Omental fat pad (tissue), 4 donors: ENCODE data around the gene CCDC71. TPM values are rescaled to one million over a fixed set of nuclear protein-coding genes. Genes with fewer than 3 reads are reported as not detected.

Source experiments
- ATAC-seq: fragments of 150-250 bp; one replicate; pipeline ENCODE4 v1.9.1; 2016; ENCODE audit warnings: mild to moderate bottlenecking, moderate library complexity; ENCODE audit not compliant: low FRiP score
- DNase-seq: peaks from one replicate; pipeline ENCODE4 v3.0.0-alpha.2; 2019; ENCODE audit warnings: low spot score
- total RNA-seq, 4 donors: library from RNA; depleted of rRNA; stranded (reverse); fragments of >200 nt; gene quantifications; one replicate each; pipeline ENCODE4 v1.1.0, GENCODE V29; 2016
- TF ChIP-seq, protein P1 (sequence below), 3 donors: fragments of 450-650 bp; IDR thresholded peaks; one replicate each; pipeline ENCODE4 v1.5.1; 2016 to 2017; ENCODE audit warnings: antibody characterized with exemption in 3 of 3, mild to moderate bottlenecking in 3 of 3, moderate library complexity in 2 of 3

CCDC71 gene
- total RNA-seq, 4 donors from 2014 or later = 20.7 to 29.9 (median 26.8) TPM

DNA sequence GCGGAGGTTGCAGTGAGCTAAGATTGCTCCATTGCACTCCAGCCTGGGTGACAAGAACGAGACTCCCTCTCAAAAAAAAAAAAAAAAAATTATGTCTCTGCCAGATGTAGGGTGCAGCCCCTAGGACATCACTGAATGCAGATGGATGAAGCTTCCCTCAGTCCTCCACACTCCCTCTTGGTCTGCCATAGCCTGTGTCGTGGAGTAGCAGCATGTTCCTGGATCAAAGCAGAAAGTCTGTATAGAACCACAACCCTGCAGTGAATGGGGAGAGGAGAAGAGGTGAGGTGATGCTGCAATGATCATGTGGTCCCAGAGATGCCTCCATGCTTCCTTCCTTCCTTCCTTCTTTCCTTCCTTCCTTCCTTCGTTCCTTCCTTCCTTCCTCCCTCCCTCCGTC is 18.0 kb downstream of the CCDC71 start:
- no peak for ATAC-seq
- TF ChIP-seq, protein P1, sequence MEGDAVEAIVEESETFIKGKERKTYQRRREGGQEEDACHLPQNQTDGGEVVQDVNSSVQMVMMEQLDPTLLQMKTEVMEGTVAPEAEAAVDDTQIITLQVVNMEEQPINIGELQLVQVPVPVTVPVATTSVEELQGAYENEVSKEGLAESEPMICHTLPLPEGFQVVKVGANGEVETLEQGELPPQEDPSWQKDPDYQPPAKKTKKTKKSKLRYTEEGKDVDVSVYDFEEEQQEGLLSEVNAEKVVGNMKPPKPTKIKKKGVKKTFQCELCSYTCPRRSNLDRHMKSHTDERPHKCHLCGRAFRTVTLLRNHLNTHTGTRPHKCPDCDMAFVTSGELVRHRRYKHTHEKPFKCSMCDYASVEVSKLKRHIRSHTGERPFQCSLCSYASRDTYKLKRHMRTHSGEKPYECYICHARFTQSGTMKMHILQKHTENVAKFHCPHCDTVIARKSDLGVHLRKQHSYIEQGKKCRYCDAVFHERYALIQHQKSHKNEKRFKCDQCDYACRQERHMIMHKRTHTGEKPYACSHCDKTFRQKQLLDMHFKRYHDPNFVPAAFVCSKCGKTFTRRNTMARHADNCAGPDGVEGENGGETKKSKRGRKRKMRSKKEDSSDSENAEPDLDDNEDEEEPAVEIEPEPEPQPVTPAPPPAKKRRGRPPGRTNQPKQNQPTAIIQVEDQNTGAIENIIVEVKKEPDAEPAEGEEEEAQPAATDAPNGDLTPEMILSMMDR (IDR thresholded peaks at IDR 0.05) = no peak
- DNase-seq = no peak

DNA sequence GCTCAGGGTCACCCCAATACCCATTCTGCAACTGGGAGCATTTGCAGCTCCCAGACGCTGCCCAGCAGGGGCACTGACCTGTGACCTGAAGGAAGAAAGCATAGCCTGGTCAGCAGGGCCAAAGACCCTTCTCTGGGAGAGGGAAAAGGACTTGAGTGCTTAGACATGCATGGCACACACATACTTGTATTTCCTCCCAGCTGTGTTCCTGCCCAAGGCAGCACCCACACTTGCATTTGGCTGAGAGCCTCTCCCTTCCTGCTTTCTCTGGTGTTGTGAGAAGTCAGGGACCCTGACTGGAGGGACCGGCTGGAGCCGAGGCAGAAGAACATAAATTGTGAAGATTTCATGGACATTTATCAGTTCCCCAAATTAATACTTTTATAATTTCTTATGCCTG is 26.1 kb downstream of the CCDC71 start:
- TF ChIP-seq, protein P1 (IDR thresholded peaks at IDR 0.05) = no peak

DNA sequence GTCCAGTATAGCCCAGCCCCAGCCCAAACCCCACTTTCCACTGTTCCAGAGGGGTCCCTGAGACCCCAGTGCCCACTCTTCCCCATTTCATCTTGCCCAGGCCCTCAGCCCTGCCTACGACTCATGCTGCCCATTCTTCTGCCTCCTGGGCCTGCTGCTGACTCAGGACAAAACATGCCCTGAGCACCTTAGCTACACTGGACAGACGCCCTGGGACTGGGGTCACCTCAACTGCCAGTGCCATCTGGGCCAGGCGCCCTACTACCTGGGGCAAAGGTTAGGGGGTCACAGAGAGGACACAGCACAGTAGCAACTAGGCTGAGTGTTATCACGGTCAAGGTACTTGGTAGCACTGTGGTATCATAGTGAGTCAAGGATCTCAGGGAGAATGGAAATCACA is 30.6 kb downstream of the CCDC71 start:
- ATAC-seq = no peak
- DNase-seq = no peak
- TF ChIP-seq, protein P1 (IDR thresholded peaks at IDR 0.05) = no peak

More for the DNA sequence above, 26.1 kb downstream of the CCDC71 start:
- no peak for ATAC-seq
- no peak for DNase-seq

DNA sequence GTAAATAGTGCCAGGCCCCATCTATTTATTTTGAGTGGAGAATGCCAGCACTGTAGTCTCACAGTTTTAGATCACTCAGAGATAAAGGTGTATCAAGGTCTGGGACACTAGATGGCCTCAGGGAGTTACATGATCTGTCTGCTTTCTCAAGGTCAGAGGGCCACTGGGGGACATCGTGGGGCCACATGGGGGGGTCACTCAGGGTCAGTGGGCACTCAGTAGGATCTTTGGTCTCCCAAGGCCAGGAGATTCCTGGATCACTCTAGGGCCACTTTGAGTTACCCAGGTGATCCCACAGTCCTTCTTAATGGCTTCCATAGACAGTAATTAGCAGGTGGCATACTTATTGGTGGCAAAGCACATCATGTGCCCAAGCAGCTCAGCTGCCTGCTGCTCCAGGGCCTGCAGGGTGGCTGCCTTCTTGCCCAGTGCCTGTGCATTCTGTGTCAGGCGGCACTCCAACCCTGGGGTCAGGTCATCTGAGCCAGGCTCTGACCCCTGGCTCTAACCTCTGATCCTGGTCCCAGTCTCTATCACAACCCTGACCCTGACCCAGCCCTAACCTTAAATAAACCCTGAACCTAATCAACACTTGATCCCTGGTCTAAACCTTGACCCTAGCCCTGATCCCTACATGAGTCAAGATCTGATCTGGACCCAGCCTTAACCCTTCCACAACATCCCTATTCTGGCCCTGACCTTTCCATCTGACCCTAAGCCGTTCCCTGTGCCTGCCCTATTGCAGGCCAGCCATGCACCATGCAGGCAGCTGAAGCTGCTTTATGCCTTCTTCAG is 31.5 kb downstream of the CCDC71 start:
- DNase-seq = no peak
- no peak for ATAC-seq
- TF ChIP-seq, protein P1 (IDR thresholded peaks at IDR 0.05) = no peak

DNA sequence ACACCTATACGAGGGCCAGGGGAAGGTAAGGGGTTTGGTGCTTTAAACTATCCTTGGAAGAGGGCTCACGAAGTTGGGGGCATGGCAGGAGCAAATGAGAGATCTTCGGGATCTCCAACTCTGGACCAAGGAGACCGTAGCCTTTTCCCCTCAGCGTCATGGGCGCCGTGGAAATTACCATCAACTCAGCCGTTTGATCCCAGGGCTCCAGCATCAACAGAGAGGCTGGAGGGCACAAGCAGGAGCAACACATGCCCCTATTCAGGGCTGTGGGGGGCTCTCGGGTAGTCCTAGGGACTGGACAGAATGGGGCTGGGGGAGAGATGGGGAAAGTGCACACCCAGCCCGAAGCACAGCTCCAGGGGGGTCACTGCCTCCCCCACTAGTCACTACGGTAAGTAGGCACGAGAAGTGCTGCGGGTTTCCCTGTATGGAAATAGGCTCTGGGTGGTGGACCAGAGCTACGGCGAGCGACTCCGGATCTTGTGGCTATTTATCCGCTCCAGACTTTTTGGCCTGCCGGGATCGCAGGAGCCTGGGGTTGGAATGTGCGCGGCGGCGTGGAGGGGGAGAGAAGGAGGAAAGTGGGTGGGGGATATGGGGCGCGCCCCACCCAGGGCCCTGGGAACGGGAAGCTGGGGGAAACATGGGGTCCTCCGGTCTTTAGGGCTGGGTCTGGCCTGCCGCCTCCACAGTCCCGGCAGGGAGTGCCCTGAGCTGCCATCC is 32.7 kb downstream of the CCDC71 start:
- ATAC-seq (peak; percentile 85), DNase-seq (peak; percentile 59)
- TF ChIP-seq, protein P1 (IDR thresholded peaks at IDR 0.05) = no peak

DNA sequence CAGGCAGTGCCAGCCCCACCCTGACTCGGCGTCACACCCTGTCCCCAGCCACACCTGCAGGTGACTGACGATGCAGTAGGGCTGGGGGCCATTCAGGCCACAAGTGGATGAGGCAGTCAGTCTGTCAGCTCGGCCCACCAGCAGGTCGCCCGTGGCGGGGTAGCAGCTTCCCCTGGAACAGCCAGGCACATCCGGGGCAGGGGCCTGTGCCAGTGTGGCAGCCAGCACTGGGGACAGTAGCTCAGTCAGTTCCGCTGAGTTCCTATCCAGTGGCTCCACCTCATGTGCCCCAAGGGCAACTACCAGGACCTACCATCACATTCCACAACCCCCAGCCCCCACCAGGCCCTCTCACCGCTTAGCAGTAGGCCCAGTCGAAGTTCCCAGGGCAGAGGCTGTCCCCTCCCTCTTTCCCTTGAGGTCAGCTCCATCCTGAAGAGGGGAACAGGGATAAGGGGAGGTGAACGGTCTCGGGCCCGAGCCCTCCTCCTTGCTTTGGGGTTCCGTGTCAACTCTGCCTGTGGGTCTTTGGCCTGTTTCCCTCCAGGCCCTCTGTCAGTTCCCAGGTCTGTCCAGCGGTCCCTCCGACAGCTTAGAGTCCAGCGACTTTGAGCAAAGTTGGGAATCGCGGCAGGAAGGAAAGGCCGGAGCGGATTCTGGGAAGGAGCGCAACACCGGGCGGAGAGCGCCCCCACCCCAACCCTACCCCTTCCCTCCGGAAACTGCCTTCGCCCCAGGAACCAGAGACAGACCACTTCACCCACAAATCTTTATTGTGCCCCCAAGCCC is 33.5 kb downstream of the CCDC71 start, which contains the start of gene LAMB2:
TSS of gene LAMB2 (minus strand) at position 614 of the 789 bp plus-strand sequence. CDS start at position 431, 183 bp downstream.
- TF ChIP-seq, protein P1 (IDR thresholded peaks at IDR 0.05) = no peak
- peak; percentile 74 for ATAC-seq
- DNase-seq = peak; percentile 54
